ENCODE results near the gene WEE1. TPM values are rescaled to one million over a fixed set of nuclear protein-coding genes. Genes with fewer than 3 reads are reported as not detected.
"Not testable (repeated sequence)": the region's sequence is repeated elsewhere in the genome, so short reads cannot be mapped to it uniquely, and the experiment has no call there.

WEE1 gene
- total RNA-seq, 6 experiments from 2014 or later, result 28.3 to 45.6 (median 39.4) TPM

DNA sequence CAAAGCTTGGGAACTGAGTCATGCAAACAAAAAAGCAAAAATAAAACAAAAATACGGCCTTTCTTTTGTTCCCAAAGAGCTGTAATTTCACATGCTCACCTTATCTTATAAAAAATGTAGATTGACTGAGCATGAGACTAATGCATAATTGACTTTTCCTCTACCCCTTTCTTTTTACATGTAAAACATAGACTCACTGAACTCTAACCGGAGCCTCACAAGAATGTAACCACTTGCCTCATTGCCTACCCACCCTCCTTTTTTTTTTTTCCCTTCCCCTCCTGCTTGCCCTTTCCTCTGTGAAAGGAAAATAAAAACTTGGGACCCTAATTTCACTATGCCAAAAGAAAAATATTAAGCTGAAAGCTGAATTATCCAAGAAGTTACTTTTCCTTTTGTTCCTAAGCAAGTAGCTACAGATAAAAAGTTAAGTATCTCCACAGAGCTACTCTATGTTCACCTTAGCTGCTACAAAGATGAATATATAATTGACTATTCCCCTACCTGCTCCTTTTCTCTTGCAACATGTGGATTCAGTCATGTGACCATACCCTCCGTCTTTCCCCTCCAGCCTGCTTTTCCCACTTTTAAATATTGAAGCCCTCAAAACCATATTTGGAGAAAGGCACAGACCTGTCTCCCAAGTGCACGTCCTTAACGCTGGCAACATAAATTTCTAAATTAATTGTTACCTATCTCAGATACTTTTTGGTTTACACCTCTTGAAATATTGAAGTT lies 39.6 kb upstream of the WEE1 start:
- H3K36me3 Mint-ChIP-seq (ENCODE audit: low read depth), result no peaks in the 10 kb centered on the region
- no peak overlapping the region; the same call in 1 of the 2 replicates for H3K27ac Mint-ChIP-seq
- H3K27me3 Mint-ChIP-seq (ENCODE audit: insufficient read depth), result no peaks in the 10 kb centered on the region; the same call in 1 of the 2 replicates
- TF ChIP-seq, protein P1, sequence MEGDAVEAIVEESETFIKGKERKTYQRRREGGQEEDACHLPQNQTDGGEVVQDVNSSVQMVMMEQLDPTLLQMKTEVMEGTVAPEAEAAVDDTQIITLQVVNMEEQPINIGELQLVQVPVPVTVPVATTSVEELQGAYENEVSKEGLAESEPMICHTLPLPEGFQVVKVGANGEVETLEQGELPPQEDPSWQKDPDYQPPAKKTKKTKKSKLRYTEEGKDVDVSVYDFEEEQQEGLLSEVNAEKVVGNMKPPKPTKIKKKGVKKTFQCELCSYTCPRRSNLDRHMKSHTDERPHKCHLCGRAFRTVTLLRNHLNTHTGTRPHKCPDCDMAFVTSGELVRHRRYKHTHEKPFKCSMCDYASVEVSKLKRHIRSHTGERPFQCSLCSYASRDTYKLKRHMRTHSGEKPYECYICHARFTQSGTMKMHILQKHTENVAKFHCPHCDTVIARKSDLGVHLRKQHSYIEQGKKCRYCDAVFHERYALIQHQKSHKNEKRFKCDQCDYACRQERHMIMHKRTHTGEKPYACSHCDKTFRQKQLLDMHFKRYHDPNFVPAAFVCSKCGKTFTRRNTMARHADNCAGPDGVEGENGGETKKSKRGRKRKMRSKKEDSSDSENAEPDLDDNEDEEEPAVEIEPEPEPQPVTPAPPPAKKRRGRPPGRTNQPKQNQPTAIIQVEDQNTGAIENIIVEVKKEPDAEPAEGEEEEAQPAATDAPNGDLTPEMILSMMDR (IDR thresholded peaks at IDR 0.05), result no peak
- no peaks in the 10 kb centered on the region for H3K9me3 Mint-ChIP-seq
- DNase-seq, result no peak
- peaks cover 31% of the 10 kb centered on the region for H3K4me1 Mint-ChIP-seq (ENCODE audit: low read depth)
- no peak overlapping the region for H3K4me3 Mint-ChIP-seq

DNA sequence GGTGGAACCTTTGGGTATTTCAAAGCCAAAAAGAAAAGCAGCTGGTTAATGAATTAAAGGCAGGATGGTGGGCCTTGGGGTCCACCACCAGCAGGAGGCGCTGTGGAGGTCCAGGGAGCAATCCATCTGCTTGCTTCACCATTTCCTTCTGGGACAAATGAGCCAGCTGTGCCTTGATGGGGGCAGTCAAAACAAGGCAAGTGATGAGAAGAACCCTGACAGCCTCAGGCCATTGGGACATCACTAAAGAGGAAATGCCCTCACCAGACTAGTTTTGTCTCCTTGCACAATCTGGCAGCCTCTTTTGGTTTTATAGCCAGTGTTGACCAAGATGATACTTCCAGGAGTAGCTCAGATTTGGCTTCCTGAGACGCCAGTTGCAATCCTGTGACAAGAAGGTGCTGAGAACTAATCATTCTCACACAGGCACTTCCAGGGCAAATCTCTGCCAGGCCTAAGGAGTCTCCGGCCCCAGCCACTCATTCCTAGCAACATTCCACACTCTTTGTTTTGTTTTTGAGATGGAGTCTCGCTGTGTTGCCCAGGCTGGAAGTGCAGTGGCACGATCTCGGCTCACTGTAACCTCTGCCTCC lies 38.2 kb upstream of the WEE1 start:
- no peaks in the 10 kb centered on the region for H3K36me3 Mint-ChIP-seq (ENCODE audit: low read depth)
- TF ChIP-seq, protein P1 (IDR thresholded peaks at IDR 0.05), result peak; percentile 92

DNA sequence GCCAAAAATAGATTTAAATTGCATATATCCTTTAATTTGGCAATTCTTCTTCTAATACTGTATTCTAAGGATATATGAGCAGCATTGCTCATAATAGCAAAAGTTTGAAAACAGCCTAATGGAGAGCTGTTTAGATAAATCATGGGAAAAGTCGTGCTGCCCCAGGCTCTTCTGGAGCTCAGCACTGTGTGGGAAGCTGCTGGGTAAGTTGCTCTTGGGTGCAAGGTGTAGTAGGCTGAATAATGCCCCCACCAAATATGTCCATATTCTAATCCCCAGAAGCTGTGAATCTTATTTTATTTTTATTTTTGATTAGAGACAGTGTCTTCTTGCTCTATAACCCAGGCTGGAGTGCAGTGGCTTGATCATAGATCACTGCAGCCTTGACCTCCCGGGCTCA lies 34.9 kb upstream of the WEE1 start:
- Mint-ChIP-seq H3K27me3 (ENCODE audit: insufficient read depth) (no peaks in the 10 kb centered on the region), H3K27ac (no peak overlapping the region)

More for the DNA sequence above, 38.2 kb upstream of the WEE1 start:
- DNase-seq, result peak; percentile 78
- Mint-ChIP-seq H3K27ac (peak overlapping the region; percentile 60), H3K4me1 (ENCODE audit: low read depth) (peaks cover 26% of the 10 kb centered on the region), H3K9me3 (no peaks in the 10 kb centered on the region), H3K4me3 (no peak overlapping the region), H3K27me3 (ENCODE audit: insufficient read depth) (no peaks in the 10 kb centered on the region; the same call in 1 of the 2 replicates)

DNA sequence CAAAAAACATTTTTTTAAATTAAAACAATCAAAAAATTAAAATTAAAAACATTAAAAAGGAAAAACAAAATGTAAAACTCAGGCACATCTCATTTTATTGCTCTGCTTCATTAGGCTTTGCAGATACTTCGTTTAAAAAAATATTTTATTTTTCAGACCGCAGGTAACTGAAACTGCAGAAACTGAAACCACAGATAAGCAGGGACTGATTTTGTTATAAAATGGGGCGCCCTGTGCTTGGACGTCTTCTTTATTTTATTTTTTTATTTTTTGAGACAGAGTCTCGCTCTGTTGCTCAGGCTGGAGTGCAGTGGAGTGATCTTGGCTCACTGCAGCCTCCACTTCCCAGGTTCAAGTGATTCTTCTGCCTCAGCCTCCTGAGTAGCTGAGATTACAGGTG lies 24.3 kb upstream of the WEE1 start:
- H3K36me3 Mint-ChIP-seq (ENCODE audit: low read depth); H3K4me3 Mint-ChIP-seq; H3K4me1 Mint-ChIP-seq (ENCODE audit: low read depth); DNase-seq; H3K9me3 Mint-ChIP-seq; H3K27ac Mint-ChIP-seq; H3K27me3 Mint-ChIP-seq (ENCODE audit: insufficient read depth): not testable (repeated sequence)

More for the DNA sequence above, 34.9 kb upstream of the WEE1 start:
- H3K4me1 Mint-ChIP-seq (ENCODE audit: low read depth), result peaks cover 20% of the 10 kb centered on the region
- no peaks in the 10 kb centered on the region for H3K9me3 Mint-ChIP-seq
- no peaks in the 10 kb centered on the region for H3K36me3 Mint-ChIP-seq (ENCODE audit: low read depth)
- TF ChIP-seq, protein P1 (IDR thresholded peaks at IDR 0.05), result no peak
- no peak overlapping the region for H3K4me3 Mint-ChIP-seq
- no peak for DNase-seq

DNA sequence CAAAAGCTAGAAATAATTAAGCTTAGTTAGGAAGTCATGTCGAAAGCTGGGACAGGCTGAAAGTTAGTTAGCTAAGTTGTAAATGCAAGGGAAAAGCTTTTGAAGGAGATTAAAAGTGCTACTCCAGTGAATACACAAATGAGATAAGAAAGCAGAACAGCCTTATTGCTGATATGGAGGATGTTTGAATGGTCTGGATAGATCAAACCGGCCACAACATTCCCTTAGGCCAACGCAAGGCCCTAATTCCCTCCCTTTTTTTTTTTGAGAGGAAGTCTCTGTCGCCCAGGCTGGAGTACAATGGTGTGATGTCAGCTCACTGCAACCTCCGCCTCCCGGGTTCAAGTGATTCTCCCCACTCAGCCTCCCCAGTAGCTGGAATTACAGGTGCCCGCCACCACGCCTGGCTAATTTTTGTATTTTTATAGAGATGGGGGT lies 23.3 kb upstream of the WEE1 start:
- H3K27ac Mint-ChIP-seq, result no peak overlapping the region

More for the DNA sequence above, 23.3 kb upstream of the WEE1 start:
- TF ChIP-seq, protein P1 (IDR thresholded peaks at IDR 0.05), result no peak
- no peak for DNase-seq
- no peak overlapping the region for H3K4me3 Mint-ChIP-seq
- H3K4me1 Mint-ChIP-seq (ENCODE audit: low read depth), result no peaks in the 10 kb centered on the region
- no peaks in the 10 kb centered on the region for H3K9me3 Mint-ChIP-seq
- no peaks in the 10 kb centered on the region; the same call in 1 of the 2 replicates for H3K36me3 Mint-ChIP-seq (ENCODE audit: low read depth)
- H3K27me3 Mint-ChIP-seq (ENCODE audit: insufficient read depth), result no peaks in the 10 kb centered on the region; the same call in 1 of the 2 replicates

Data from HFFc6 (cell line).